ENCODE measurements around the gene HES1. TPM values are rescaled to one million over a fixed set of nuclear protein-coding genes. Genes with fewer than 3 reads are reported as not detected.

HES1 gene
- total and polyA plus RNA-seq, 8 donors: 18.1 to 133 (median 98.3) TPM

DNA sequence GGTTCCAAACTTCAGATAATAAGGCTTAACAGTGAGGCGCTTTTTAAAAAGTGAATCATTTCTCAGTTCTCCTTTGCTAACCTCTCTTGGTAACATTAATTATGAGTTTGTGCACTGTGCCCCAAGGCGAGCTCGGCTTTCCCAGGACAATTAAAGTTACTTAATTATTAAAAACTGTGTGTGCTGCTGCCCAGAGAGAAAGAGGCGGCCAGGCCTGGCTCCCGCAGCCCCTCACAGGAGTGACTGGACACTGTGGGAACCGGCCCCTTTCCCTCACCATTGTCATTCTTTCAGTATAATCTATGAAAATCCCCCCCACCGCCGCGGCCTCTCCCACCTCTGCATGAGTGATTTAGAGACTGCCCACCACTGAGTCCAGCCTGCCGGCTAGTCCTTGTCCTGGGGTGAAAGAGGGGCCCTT is 43.1 kb upstream of the HES1 start:
- intact Hi-C loops (cut with DNase I): no loop called here

GRCh38 chr3:194093842-194094241 is 42.1 kb upstream of the HES1 start:
- no peak for ATAC-seq
- Histone ChIP-seq H3K4me1 (peaks cover 16 to 38% of the 10 kb centered on the region in 2 donors), H3K4me3 (no peak overlapping the region), H3K9me3 (no peaks in the 10 kb centered on the region), H3K27me3 (no peaks in the 10 kb centered on the region), H3K27ac (no peak overlapping the region), H3K36me3 (no peaks in the 10 kb centered on the region)
- no peak for TF ChIP-seq CTCF (IDR thresholded peaks at IDR 0.05)
- no peak for DNase-seq
- intact Hi-C loops (cut with DNase I): no loop called here

More for the DNA sequence above, 43.1 kb upstream of the HES1 start:
- no peak for ATAC-seq
- Histone ChIP-seq H3K4me3 (no peak overlapping the region), H3K27me3 (no peaks in the 10 kb centered on the region), H3K4me1 (peaks cover 13 to 38% of the 10 kb centered on the region in 2 donors), H3K36me3 (no peaks in the 10 kb centered on the region), H3K9me3 (no peaks in the 10 kb centered on the region), H3K27ac (no peak overlapping the region)
- no peak for DNase-seq
- no peak for TF ChIP-seq CTCF (IDR thresholded peaks at IDR 0.05)

DNA sequence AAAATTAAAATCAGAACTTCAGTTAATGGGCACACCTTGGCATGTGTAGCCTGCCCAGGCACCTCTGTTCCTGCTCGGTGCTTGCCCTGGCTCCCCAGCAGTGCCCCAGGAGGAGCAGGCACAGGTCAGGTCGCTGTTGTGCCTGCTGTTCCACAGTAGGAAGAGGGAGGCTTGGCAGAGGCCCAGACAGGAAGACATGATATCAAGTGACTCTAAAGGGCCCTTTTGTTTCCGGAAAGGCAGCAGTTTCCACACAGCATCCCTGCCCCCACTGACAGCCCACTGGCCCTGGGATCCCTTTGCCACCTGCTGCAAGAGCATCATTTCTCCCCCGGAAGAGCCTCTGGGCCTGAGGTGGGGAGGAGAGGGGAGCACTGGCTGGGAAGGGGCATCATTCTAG is 40.5 kb upstream of the HES1 start:
- no peak for TF ChIP-seq CTCF (IDR thresholded peaks at IDR 0.05)
- Histone ChIP-seq H3K4me1 (peaks cover 5 to 32% of the 10 kb centered on the region in 2 donors), H3K36me3 (no peaks in the 10 kb centered on the region), H3K9me3 (no peaks in the 10 kb centered on the region), H3K4me3 (no peak overlapping the region), H3K27me3 (no peaks in the 10 kb centered on the region), H3K27ac (no peak overlapping the region)
- peak in 2 of 4 donors; percentile 60 to 64 for DNase-seq
- peak; percentile 47 for ATAC-seq
- intact Hi-C loops (cut with DNase I): no loop called here

DNA sequence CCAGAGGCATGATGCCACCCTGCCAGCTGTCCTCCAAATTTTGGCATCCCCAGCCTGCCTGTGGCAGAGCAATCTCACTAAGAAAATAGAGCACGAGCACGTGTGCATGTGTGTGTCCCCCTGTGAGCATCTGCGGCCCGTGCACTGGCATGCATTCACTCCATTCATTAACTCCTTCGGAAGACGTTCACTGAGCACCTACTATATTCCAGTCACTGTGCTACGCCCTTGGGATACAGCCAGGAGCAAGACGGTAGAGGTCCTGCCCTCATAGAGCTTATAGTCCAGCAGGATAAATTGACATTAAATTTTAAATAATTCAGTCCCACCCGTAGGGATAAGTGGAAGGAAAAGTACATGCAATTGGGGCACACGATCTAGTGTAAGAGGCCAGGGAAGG is 40.0 kb upstream of the HES1 start:
- H3K27ac ChIP-seq: no peak overlapping the region
- no peak for TF ChIP-seq CTCF (IDR thresholded peaks at IDR 0.05)
- peaks cover 5 to 30% of the 10 kb centered on the region in 2 donors for H3K4me1 ChIP-seq
- no peaks in the 10 kb centered on the region for H3K27me3 ChIP-seq
- intact Hi-C loops (cut with DNase I): no loop called here
- DNase-seq (no peak), ATAC-seq (no peak)
- H3K36me3 ChIP-seq: no peaks in the 10 kb centered on the region
- H3K4me3 ChIP-seq: no peak overlapping the region
- no peaks in the 10 kb centered on the region for H3K9me3 ChIP-seq

DNA sequence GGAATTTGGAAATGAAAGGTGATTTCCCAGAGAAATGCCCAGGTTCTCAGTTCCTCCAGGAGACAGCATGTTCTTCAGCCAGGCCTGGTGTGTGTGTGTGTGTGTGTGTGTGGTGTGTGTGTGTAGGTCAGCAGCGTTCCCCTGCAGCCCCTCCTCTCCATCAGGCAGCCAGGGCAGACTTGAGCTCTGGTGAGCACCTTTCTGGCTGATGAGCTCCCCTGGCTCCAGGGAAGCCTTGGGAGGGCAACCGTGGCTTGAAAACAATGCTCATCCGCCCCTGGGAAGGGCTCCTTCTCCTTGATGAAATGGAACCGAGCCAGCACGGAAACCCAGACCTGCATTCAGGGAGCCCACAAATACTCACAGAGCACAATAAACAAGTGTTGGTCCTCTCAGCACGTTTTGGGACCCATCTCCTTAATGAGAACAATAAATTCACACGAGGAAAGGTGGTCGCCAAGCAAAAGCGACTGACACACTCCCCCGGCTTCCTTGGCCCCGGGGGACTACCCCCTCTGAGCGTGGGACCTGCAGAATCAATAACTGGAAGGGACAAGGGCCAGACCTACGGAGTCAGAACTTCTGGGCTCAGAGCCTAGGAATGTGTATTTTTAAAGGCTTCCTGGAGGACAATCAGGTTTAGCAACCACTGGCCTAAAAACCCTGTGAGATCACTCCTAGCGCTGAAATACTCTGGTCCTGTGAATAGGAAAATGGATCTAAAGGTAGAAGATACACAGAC is 38.6 kb upstream of the HES1 start:
- Histone ChIP-seq H3K36me3 (no peaks in the 10 kb centered on the region), H3K4me3 (no peak overlapping the region), H3K27me3 (no peaks in the 10 kb centered on the region), H3K4me1 (peaks cover 5 to 30% of the 10 kb centered on the region in 2 donors), H3K27ac (no peak overlapping the region), H3K9me3 (no peaks in the 10 kb centered on the region)
- ATAC-seq (peak; percentile 39), DNase-seq (no peak)
- intact Hi-C loops (cut with DNase I): no loop called here
- TF ChIP-seq CTCF (IDR thresholded peaks at IDR 0.05): no peak

Data from left lung (tissue), 10 donors.